Heart right ventricle (tissue), 16 donors: ENCODE measurements around the gene AMPH. TPM values are rescaled to one million over a fixed set of nuclear protein-coding genes. Genes with fewer than 3 reads are reported as not detected.

Experiments used
- ATAC-seq, 8 donors: fragments of 200-7000 bp; cut with Tn5 transposase; one replicate each; pipeline ENCODE4 v1.9.1; 2020; ENCODE audit warnings: mild to moderate bottlenecking in 8 of 8, moderate library complexity in 8 of 8, moderate number of reproducible peaks in 1 of 8
- DNase-seq, 2 donors: peaks; one replicate each; pipeline ENCODE4 v3.0.0-alpha.2; 2020
- H3K27ac ChIP-seq, 10 donors: fragments of 200-600 bp; sonication (generic) in 2 of 10; one replicate each; pipeline versions ENCODE4 v1.5.0 to v1.8.0; 2020 to 2022; ENCODE audit warnings: mild to moderate bottlenecking in 3 of 10
- H3K27me3 ChIP-seq, 7 donors: fragments of 200-600 bp; one replicate each; pipeline ENCODE4 v1.8.0; 2021 to 2022; ENCODE audit warnings: mild to moderate bottlenecking in 2 of 7
- H3K36me3 ChIP-seq, 9 donors: fragments of 200-600 bp; sonication (generic) in 1 of 9; one replicate each; pipeline versions ENCODE4 v1.5.0 to v1.8.0; 2020 to 2022; ENCODE audit warnings: mild to moderate bottlenecking in 2 of 9
- H3K4me1 ChIP-seq, 9 donors: fragments of 200-600 bp; sonication (generic) in 1 of 9; one replicate each; pipeline versions ENCODE4 v1.5.0 to v1.8.0; 2020 to 2022; ENCODE audit warnings: mild to moderate bottlenecking in 4 of 9
- H3K4me3 ChIP-seq, 10 donors: fragments of 200-600 bp; sonication (generic) in 2 of 10; one replicate each; pipeline versions ENCODE4 v1.5.0 to v1.8.0; 2020 to 2022; ENCODE audit warnings: mild to moderate bottlenecking in 7 of 10, moderate library complexity in 2 of 10
- H3K9me3 ChIP-seq, 11 donors: fragments of 200-600 bp in 10 of 11; sonication (generic) in 2 of 11; one replicate each; pipeline versions ENCODE4 v1.5.0 to v1.8.0; 2013 to 2022; ENCODE audit warnings: mild to moderate bottlenecking in 2 of 11, control low read depth in 1 of 11, moderate library complexity in 1 of 11
- CTCF ChIP-seq, 9 donors: fragments of 200-600 bp; sonication (generic) in 2 of 9; IDR thresholded peaks; one replicate each; pipeline versions ENCODE4 v1.5.0 to v1.8.0; 2021 to 2022; ENCODE audit warnings: antibody characterized with exemption in 9 of 9, mild to moderate bottlenecking in 5 of 9, moderate library complexity in 1 of 9
- WGBS, 2 donors: extraction: QIAGEN DNeasy Blood & Tissue Kit; methylation state at CpG; one replicate each; pipeline ENCODE4 v1.1.7; 2013; ENCODE audit warnings: inconsistent platforms in 1 of 2; 5-methylcytosine and 5-hydroxymethylcytosine counted together
- intact Hi-C, 10 donors: fragments of 100-400 bp; cut with DNase I; formaldehyde crosslinking; loops; one replicate each; pipeline versions ENCODE4 v1.11.1 to v1.14.2; 2022
- polyA plus RNA-seq, 2 donors: library from polyadenylated mRNA; stranded (reverse); fragments of 200-250 nt; gene quantifications; one replicate each; pipeline ENCODE4 v1.2.3, GENCODE V29; 2013
- total RNA-seq, 10 donors: library from RNA; stranded (reverse); fragmentation: NEBNext Ultra II Directional in 3 of 10; extraction: Animal tissue kit (Norgen Biotek cat#: 25700) in 3 of 10; gene quantifications; one replicate each; pipeline versions ENCODE4 v1.2.1 to v1.2.4, GENCODE V29; 2021 to 2023
- donor health status: Arrhythmogenic right ventricular cardiomyopathy.
- donor health status: ischemic (EF 13 %, LVEDD 7.1; RV severe dilation, severe dysfunction).
- donor health status: healthy with polysubstance abuse.
- donor health status: DM: no; HTN: yes; CAD: no.
- donor health status: DM: no; HTN: no; CAD: no.
- donor health status: ischemic (EF 25% LVEDD 6.9; RV normal size, moderate dysfunction).
- donor health status: ischemic (EF 25% LVEDD 5.7; RV mildly dilated, moderate dysfunction).
- donor health status: healthy.
- donor health status: DM: yes; HTN: yes; CAD: no.
- donor health status: Ischemic cardiomyopathy.
- donor health status: ischemic (EF 35%, LVEDD 5.7; RV mildly dilated, moderate dysfunction).
- donor health status: nonischemic (EF 11% LVEDD 7.7; RV severe dilation, severe dysfunction).
- donor health status: DM: yes; HTN: yes; CAD: no.
- donor health status: PGD.
- donor health status: ischemic (EF 29% LVEDD 5.4; RV normal size, mild dysfunction).
- donor health status: nonischemic (EF 23%, LVEDD 6.1; RV moderate dilation, normal function).

AMPH gene
- total and polyA plus RNA-seq, 12 donors, result 0.95 to 3.5 (median 2.3) TPM

- Histone ChIP-seq H3K27ac (no peak overlapping the region), H3K9me3 (peaks cover 0 to 29% (median 13%) of the 10 kb centered on the region in 11 donors), H3K27me3 (no peaks in the 10 kb centered on the region), H3K4me3 (no peak overlapping the region), H3K36me3 (no peaks in the 10 kb centered on the region), H3K4me1 (peaks cover 0 to 2% (median 0%) of the 10 kb centered on the region in 9 donors)
- no peak for ATAC-seq
- DNase-seq, result no peak
- no peak for TF ChIP-seq CTCF (IDR thresholded peaks at IDR 0.05)
- 93 to 94% methylated on average over 2 of the region's 2 CpGs for WGBS, 2 donors
- intact Hi-C loops, result no loop called here
Observed at GRCh38 chr7:38512291-38512690, 118.9 kb downstream of the AMPH start.

GRCh38 chr7:38507384-38507783, 123.8 kb downstream of the AMPH start:
- ATAC-seq (no peak), DNase-seq (no peak)
- 76 to 85% methylated on average over 2 of the region's 2 CpGs for WGBS, 2 donors
- Histone ChIP-seq H3K36me3 (no peaks in the 10 kb centered on the region), H3K4me3 (no peak overlapping the region), H3K27me3 (no peaks in the 10 kb centered on the region), H3K27ac (no peak overlapping the region), H3K4me1 (peaks cover 0 to 3% (median 0%) of the 10 kb centered on the region in 9 donors), H3K9me3 (no peaks in the 10 kb centered on the region)
- TF ChIP-seq CTCF (IDR thresholded peaks at IDR 0.05), result no peak
- intact Hi-C loops, result no loop called here

- 76 to 88% methylated on average over 3 of the region's 3 CpGs for whole genome bisulfite sequencing, 2 donors
- no peak for TF ChIP-seq CTCF (IDR thresholded peaks at IDR 0.05)
- no peak overlapping the region for H3K27ac ChIP-seq
- no peaks in the 10 kb centered on the region for H3K9me3 ChIP-seq
- DNase-seq, result no peak
- H3K4me3 ChIP-seq, result no peak overlapping the region
- H3K36me3 ChIP-seq, result no peaks in the 10 kb centered on the region
- intact Hi-C loops, result no loop called here
- H3K4me1 ChIP-seq, result peaks cover 0 to 3% (median 0%) of the 10 kb centered on the region in 9 donors
- H3K27me3 ChIP-seq, result no peaks in the 10 kb centered on the region
- ATAC-seq, result peak in 1 of 8 donors; percentile 68
Observed at GRCh38 chr7:38506756-38507155, 124.4 kb downstream of the AMPH start.

GRCh38 chr7:38506004-38506403, 125.2 kb downstream of the AMPH start:
- ATAC-seq, result no peak
- peaks cover 0 to 3% (median 0%) of the 10 kb centered on the region in 9 donors for H3K4me1 ChIP-seq
- H3K36me3 ChIP-seq, result no peaks in the 10 kb centered on the region
- intact Hi-C loops, result no loop called here
- no peak for DNase-seq
- H3K27ac ChIP-seq, result no peak overlapping the region
- H3K9me3 ChIP-seq, result no peaks in the 10 kb centered on the region
- H3K27me3 ChIP-seq, result no peaks in the 10 kb centered on the region
- H3K4me3 ChIP-seq, result no peak overlapping the region
- WGBS, 2 donors, result 91 to 100% methylated on average over 1 of the region's 1 CpG
- no peak for TF ChIP-seq CTCF (IDR thresholded peaks at IDR 0.05)
